GM12873 (cell line): ENCODE data around the gene BMF.

ENCODE experiments used
- TF ChIP-seq, protein P1 (sequence below): IDR thresholded peaks from 2 replicates; pipeline ENCODE4 v1.5.1; 2012; ENCODE audit warnings: low read depth, mild to moderate bottlenecking, moderate library complexity, low read length, control low read depth; ENCODE audit not compliant: insufficient read depth; ENCODE audit errors: missing control alignments

The BMF gene, protein sequence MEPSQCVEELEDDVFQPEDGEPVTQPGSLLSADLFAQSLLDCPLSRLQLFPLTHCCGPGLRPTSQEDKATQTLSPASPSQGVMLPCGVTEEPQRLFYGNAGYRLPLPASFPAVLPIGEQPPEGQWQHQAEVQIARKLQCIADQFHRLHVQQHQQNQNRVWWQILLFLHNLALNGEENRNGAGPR

DNA sequence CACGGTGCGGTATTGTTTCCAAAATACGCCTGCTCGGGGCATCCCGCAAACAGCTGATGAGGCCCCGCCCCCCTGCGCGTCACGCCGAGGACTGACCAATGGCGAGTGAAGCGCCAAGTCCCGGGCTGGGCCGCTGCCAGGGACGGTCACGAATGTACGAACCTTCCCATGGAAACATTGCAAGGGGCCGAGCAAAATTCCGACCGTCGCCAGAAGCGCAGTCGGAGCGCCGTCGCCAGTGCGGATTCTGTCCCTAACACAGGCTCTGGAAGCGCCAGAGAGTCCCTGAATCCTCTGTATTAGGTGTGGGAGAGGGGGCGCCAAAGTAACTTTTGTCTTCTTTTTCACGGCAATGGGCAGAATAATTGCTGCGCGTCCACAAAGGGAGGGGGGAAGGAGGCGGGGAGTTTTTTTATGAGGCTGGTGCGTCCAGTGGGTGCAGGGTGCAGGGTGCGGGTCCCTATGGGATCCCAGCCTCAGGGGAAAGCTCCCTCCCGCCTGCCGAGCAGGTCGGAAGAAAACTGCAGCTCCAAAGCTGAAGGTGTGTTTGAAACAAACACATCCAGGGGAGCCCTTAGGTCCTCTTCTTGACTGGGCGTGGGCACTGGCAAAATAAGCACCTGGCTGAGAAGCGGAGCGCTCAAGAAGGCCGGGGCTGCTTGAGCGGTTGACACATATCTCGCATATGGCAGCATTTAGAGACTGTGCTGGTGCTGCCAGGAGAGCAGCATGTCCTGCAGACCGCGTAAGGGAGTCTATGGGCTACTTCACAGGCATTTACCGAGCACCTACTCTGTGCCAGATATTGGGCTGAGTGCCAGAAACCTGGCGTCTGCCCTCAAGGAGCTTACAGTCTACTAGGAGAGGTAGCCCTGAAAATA, at the start of gene BMF:
Gene BMF (minus strand): TSS at position 25 of the 881 bp plus-strand sequence. CDS start 2,793 bp downstream, outside the sequence.
- TF ChIP-seq, protein P1, sequence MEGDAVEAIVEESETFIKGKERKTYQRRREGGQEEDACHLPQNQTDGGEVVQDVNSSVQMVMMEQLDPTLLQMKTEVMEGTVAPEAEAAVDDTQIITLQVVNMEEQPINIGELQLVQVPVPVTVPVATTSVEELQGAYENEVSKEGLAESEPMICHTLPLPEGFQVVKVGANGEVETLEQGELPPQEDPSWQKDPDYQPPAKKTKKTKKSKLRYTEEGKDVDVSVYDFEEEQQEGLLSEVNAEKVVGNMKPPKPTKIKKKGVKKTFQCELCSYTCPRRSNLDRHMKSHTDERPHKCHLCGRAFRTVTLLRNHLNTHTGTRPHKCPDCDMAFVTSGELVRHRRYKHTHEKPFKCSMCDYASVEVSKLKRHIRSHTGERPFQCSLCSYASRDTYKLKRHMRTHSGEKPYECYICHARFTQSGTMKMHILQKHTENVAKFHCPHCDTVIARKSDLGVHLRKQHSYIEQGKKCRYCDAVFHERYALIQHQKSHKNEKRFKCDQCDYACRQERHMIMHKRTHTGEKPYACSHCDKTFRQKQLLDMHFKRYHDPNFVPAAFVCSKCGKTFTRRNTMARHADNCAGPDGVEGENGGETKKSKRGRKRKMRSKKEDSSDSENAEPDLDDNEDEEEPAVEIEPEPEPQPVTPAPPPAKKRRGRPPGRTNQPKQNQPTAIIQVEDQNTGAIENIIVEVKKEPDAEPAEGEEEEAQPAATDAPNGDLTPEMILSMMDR = peak; percentile 28

DNA sequence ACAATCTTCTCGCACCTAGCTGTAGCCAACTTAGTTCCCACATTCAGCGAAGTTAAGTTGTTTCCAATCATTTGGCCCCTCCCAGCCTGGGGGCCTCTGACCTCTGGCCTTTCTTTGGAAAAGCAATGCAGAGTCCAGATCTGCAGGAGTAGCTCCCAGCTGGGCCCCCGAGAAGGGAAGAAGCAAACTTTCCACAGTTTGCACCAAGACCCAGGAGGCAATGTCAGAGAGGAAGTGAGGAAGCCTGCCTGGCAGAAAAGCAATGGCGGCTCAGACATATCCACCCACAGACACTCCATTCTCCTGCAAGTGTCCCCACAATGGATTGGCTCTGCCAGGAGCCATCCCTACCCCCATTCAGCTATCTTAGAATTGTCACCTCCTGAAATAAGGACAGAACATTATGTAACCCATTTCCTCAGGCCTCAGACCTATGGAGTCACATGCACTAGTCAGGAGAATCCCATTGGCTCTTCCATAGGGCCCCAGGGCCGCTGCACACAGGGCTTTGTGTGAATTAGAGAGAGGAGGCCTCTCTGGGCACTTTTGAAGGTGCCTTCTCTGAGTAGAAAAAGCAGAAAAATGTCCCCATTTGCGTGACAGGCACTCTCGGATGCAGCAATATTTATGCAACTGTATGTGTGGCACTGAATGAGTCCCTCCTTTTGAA, 49.2 kb upstream of the BMF start:
- TF ChIP-seq, protein P1 = no peak

DNA sequence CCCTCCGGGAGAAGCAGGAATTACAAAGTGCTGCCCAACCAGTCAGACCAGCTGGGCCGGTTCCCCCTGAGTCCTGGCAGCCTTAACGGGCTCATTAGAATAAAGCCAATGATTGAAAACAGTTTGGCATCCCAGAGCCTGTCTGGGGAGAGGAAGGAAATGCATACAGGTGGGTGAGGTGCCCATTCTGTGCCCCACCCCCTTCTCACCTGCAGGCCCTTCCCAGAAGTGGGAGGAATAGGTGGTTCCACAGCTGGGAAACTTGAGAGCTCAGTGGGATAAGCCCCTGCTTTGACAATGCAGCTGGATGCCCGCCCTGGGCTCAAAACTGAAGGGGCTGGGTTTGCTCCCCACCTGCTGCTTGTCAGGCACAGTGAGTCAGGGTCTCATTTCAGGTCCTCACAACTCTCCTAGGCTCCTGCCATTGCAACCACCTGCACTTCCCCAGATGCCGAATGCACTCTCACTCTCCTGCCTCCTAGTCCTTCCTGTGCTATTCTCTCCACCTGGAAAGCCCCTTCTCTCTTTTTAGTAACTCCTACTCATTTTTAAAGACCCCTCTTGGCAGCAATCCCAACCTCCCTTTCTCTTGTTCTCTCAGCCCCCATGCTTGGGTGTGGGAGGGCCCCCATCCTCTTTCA, 46.7 kb upstream of the BMF start:
- TF ChIP-seq, protein P1 = no peak

DNA sequence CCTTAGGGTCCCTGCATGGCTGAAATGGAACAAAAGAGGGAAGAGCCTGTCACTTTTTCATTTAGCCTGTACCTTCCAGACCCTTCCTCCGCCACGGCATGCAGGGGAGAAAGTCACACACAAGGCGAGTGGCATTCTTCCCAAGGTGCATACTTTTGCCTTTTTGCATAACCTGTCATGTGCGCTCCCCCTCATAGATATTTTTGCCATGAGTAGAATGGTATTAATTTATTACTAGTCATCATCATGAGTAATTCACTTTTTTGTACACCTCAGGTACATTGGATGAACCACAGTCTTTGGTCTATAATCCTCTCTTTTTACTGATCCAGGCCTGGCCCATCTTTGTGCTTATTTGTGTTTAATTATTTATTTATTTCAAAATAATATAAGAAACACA, 43.3 kb upstream of the BMF start:
- TF ChIP-seq, protein P1 = no peak

DNA sequence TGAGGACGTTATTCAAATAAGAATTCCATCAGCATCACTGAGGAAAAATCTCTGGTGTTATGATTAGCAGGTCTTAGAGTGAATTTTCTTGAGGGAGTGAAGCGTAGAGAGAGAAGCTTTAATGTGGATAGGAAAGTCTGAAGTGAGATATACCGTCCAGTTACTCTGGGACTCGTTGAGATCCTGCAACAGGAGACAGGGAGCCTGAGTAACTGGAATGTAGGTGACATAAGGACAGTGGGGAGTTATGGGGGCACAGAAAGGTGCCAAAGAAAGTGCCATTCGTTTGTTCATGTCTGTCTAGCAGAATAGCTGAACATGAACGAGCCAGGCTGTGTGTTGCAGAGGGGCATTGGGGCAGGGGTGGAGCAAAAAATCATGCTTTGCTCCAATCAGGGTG, 42.8 kb upstream of the BMF start:
- TF ChIP-seq, protein P1 = no peak

DNA sequence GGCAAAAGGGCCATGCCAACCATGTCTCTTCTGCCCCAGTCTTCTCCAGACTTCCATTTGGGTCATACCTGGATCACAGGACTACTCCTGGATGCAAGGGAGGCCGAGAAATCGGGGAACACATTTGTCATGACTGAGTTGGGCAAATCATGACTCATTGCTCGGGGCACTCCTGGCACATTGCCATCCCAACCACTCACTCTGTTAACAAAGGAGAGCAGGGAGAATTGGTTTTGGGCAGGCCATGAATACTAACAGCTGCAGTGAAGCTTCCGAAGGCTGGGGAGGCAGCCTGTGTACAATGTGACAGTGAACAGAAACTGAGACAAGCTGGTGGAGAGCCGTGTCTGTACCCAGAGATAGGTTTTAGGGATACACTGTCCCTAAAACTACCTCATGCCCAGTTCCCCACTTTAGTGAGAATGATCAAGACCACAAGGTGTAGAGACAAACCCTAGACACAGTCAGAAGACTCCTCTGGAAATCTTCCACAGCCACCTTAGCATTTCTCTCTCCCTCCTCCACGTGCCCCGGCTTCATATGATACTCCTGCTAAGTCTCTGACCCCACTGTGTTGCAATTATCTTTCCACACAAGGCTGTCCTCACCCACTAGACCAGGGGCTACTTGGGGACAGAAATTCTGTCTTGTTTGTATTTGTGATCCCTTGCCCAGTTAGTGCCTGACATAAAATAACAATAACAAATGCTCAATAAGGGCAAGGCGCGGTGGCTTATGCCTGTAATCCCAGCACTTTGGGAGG, 41.7 kb upstream of the BMF start:
- TF ChIP-seq, protein P1 = no peak

DNA sequence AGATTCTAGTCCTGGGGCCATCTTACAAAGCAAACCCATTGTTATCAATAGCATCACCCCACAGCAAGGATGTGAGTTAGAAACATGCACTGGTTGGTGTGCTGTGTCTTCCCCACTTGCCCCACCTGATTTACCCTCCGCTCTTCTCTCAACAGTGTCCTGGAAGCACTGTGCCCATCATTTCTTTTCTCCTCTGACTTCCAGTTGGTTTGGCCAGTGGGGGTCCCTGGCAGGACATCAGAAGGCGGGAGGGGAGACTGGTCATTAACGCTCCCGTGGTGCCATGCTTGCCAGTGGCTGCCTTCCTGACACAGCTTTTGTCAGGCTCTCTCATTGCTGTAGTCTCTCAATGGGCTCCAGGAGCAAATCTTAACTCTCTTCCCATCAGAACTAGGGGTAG, 40.7 kb upstream of the BMF start:
- TF ChIP-seq, protein P1 = no peak
